ENCODE data around the gene HAAO.

GRCh38 chr2:42804338-42804737 is 12.0 kb upstream of the HAAO start:
- TF ChIP-seq POLR2A (IDR thresholded peaks at IDR 0.05; ENCODE audit: low read depth, low read length) (no peak), TAF1 (IDR thresholded peaks at IDR 0.05; ENCODE audit: borderline replicate concordance, low read depth, low read length) (no peak)

All from GM12892 (cell line).